HFF-Myc (cell line): ENCODE results near the gene SYT3.
"Not testable (repeated sequence)": the region's sequence is repeated elsewhere in the genome, so short reads cannot be mapped to it uniquely, and the experiment has no call there.

ENCODE experiments used
- DNase-seq: peaks from one replicate; pipeline ENCODE4 v3.0.0-alpha.2; 2011; ENCODE audit warnings: low read depth; ENCODE audit errors: extremely low read depth
- H3K4me3 ChIP-seq: replicated peaks from 2 replicates; pipeline ENCODE4 v1.5.1; 2011; ENCODE audit warnings: low read depth, mild to moderate bottlenecking, control low read depth, low read length
- CTCF ChIP-seq: IDR thresholded peaks from 2 replicates; pipeline ENCODE4 v1.5.1; 2012; ENCODE audit warnings: mild to moderate bottlenecking, low read depth, low read length, control low read depth; ENCODE audit errors: missing control alignments

The SYT3 gene

GRCh38 chr19:50602089-50602422 lies 37.6 kb downstream of the SYT3 start:
- no peak overlapping the region for H3K4me3 ChIP-seq
- TF ChIP-seq CTCF, result no peak
- no peak for DNase-seq

GRCh38 chr19:50601407-50602088 lies 38.1 kb downstream of the SYT3 start:
- DNase-seq, result no peak
- no peak for TF ChIP-seq CTCF
- H3K4me3 ChIP-seq, result no peak overlapping the region

GRCh38 chr19:50599427-50599826 lies 40.3 kb downstream of the SYT3 start:
- DNase-seq, result no peak
- no peak for TF ChIP-seq CTCF

GRCh38 chr19:50590191-50590590 lies 49.5 kb downstream of the SYT3 start:
- DNase-seq, result no peak
- no peak for TF ChIP-seq CTCF
- no peak overlapping the region for H3K4me3 ChIP-seq

More at GRCh38 chr19:50599427-50599826, 40.3 kb downstream of the SYT3 start:
- H3K4me3 ChIP-seq, result no peak overlapping the region

GRCh38 chr19:50581795-50582660 lies 57.7 kb downstream of the SYT3 start:
- H3K4me3 ChIP-seq, DNase-seq: not testable (repeated sequence)

- no peak for DNase-seq
- H3K4me3 ChIP-seq, result no peak overlapping the region
- no peak for TF ChIP-seq CTCF
These were observed 58.6 kb downstream of the SYT3 start for GRCh38 chr19:50580970-50581634.

- no peak for DNase-seq
- no peak overlapping the region for H3K4me3 ChIP-seq
- TF ChIP-seq CTCF, result no peak
These were observed 59.4 kb downstream of the SYT3 start for GRCh38 chr19:50580240-50580639.

- DNase-seq, H3K4me3 ChIP-seq: not testable (repeated sequence)
These were observed 62.9 kb downstream of the SYT3 start for GRCh38 chr19:50576769-50577168.
